ENCODE data around the gene SBK2. TPM values are rescaled to one million over a fixed set of nuclear protein-coding genes. Genes with fewer than 3 reads are reported as not detected.

The SBK2 gene
- total and polyA plus RNA-seq, 9 of the 15 experiments (the other 6 are each of a cell fraction or from before 2014, with no cell fraction given): not detected

DNA sequence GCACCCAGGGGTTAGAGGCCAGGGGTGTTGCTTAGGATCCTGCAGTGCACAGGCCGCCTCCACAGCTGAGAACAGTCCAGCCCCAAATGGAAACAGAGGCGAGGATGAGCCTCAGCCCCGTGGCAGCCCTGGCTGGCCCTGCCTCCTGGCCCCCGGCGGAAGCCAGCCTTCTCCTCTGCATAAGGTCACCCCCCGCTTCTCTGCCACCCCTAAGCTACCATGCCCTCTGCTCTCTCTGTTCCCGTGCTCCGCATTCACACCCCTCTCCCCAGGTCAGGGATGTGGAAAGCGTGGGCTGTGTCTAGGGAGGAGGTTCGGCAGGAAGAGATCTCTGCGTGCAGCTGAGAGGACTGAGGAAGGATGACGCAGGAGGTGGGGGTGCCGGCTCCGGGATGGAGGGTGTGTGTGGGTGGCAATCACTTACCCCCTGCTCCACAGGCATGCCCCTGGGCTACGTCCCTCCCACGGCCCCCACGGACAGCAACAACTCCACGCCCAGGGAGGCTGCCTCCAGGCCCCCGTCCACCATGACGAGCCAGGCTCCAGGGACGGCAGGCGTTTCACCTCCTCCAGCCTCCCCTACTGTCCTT, 42.7 kb downstream of the SBK2 start (continued):
- TF ChIP-seq MGA (IDR thresholded peaks at IDR 0.05): no peak
- TF ChIP-seq ZNF778 (CRISPR knock-in tag; IDR thresholded peaks at IDR 0.05): no peak
- TF ChIP-seq RBFOX2 (IDR thresholded peaks at IDR 0.05; ENCODE audit: low read depth, low read length): 0 out of 2 replicates have a peak, but pooled peaks have one; percentile 35
- no peak for TF ChIP-seq ZBTB1 (CRISPR knock-in tag; IDR thresholded peaks at IDR 0.05; ENCODE audit: borderline replicate concordance, low read depth)
- no peak for TF ChIP-seq ZNF133 (CRISPR knock-in tag; IDR thresholded peaks at IDR 0.05)
- TF ChIP-seq, protein P1, sequence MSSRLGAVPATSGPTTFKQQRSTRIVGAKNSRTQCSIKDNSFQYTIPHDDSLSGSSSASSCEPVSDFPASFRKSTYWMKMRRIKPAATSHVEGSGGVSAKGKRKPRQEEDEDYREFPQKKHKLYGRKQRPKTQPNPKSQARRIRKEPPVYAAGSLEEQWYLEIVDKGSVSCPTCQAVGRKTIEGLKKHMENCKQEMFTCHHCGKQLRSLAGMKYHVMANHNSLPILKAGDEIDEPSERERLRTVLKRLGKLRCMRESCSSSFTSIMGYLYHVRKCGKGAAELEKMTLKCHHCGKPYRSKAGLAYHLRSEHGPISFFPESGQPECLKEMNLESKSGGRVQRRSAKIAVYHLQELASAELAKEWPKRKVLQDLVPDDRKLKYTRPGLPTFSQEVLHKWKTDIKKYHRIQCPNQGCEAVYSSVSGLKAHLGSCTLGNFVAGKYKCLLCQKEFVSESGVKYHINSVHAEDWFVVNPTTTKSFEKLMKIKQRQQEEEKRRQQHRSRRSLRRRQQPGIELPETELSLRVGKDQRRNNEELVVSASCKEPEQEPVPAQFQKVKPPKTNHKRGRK (tag; IDR thresholded peaks at IDR 0.05): no peak
- no peak for TF ChIP-seq YY1 (IDR thresholded peaks at IDR 0.05; ENCODE audit: borderline replicate concordance in 1 of 3, control insufficient read depth in 1 of 3, extremely low read depth in 1 of 3, insufficient read depth in 3 of 3, insufficient read length in 1 of 3, insufficient replicate concordance in 2 of 3, low read depth in 1 of 3, low read length in 2 of 3)
- peak; percentile 70 for TF ChIP-seq GABPA (tag; conservative IDR thresholded peaks at IDR 0.05; ENCODE audit: low read depth)
- TF ChIP-seq, protein P2, sequence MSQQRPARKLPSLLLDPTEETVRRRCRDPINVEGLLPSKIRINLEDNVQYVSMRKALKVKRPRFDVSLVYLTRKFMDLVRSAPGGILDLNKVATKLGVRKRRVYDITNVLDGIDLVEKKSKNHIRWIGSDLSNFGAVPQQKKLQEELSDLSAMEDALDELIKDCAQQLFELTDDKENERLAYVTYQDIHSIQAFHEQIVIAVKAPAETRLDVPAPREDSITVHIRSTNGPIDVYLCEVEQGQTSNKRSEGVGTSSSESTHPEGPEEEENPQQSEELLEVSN (IDR thresholded peaks at IDR 0.05; ENCODE audit: borderline replicate concordance in 1 of 2, extremely low read depth in 1 of 2, insufficient read depth in 1 of 2, insufficient read length in 1 of 2, low read depth in 1 of 2, low read length in 1 of 2, poor library complexity in 1 of 2, severe bottlenecking in 1 of 2): no peak
- TF ChIP-seq ZNF717 (CRISPR knock-in tag; IDR thresholded peaks at IDR 0.05): no peak
